ENCODE data around the gene CCDC88C. TPM values are rescaled to one million over a fixed set of nuclear protein-coding genes. Genes with fewer than 3 reads are reported as not detected.

The CCDC88C gene
- total and polyA plus RNA-seq, 3 donors from 2014 or later = 36.5 to 51.3 (median 47.4) TPM

DNA sequence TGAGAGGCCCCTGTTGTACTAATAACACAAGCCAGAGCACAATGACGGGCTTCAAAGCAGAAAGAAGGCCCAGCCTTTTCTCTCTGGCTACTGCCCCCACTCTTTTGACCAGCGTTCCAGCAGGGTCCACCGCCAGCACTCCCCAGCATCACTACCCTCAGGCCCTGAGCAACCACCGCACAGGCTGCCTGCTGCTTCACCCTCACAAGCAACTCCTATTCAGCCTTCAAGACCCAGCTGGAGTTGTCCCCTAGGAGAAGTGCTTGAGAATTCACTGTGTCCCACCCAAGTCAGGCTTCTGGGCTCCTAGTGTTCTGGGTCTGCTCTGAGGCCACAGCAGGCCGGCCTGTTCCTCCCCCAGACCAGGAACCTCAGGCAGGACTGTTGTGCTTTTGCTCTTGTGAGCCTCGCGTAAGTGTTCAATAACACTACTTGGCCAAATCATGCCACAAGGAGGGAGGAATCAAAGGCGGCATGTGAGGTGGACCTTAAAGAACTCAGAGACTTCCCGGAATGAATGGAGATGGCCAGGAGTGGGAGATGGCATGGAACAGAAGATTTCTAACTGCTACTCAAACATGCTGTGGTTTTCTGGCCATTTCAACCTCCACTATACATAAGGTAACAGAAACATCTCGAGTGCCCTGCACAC is 89.8 kb downstream of the CCDC88C start:
- Histone ChIP-seq H3K4me3 (no peak overlapping the region), H3K27me3 (no peaks in the 10 kb centered on the region), H3K27ac (no peak overlapping the region), H3K9me3 (no peaks in the 10 kb centered on the region), H3K36me3 (ENCODE audit: low read depth, missing control alignments) (no peaks in the 10 kb centered on the region), H3K4me1 (peaks cover 26% of the 10 kb centered on the region)
- intact Hi-C loops (cut with DNase I; ENCODE audit: low total_unique reads) = no loop called here
- no peak for DNase-seq
- no peak for TF ChIP-seq POLR2A (IDR thresholded peaks at IDR 0.05)
- TF ChIP-seq, protein P1, sequence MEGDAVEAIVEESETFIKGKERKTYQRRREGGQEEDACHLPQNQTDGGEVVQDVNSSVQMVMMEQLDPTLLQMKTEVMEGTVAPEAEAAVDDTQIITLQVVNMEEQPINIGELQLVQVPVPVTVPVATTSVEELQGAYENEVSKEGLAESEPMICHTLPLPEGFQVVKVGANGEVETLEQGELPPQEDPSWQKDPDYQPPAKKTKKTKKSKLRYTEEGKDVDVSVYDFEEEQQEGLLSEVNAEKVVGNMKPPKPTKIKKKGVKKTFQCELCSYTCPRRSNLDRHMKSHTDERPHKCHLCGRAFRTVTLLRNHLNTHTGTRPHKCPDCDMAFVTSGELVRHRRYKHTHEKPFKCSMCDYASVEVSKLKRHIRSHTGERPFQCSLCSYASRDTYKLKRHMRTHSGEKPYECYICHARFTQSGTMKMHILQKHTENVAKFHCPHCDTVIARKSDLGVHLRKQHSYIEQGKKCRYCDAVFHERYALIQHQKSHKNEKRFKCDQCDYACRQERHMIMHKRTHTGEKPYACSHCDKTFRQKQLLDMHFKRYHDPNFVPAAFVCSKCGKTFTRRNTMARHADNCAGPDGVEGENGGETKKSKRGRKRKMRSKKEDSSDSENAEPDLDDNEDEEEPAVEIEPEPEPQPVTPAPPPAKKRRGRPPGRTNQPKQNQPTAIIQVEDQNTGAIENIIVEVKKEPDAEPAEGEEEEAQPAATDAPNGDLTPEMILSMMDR (IDR thresholded peaks at IDR 0.05) = no peak
- 91% methylated on average over 8 to 10 of the region's 10 CpGs for WGBS, 2 donors

DNA sequence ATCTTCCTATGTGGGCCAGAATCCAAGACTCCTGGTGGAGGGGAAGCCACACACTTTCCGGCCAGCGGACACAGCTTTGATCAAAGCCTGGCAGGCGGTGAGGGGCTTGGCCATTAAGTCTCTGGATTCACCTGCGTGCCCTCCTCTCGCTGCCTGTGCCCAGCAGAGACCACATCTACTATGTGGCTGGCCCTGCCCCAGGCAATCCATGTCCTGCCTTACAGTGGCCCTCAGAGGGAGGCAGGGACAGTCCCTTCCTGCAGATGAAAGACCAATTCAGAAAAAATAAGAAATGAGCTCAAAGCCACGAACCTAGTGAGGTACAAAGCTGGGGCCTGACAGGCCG is 90.4 kb downstream of the CCDC88C start:
- WGBS, 2 donors = 75 to 95% methylated on average over 5 to 7 of the region's 7 CpGs
- no peak for DNase-seq
- Histone ChIP-seq H3K27me3 (no peaks in the 10 kb centered on the region), H3K9me3 (no peaks in the 10 kb centered on the region), H3K36me3 (ENCODE audit: low read depth, missing control alignments) (no peaks in the 10 kb centered on the region), H3K4me1 (peaks cover 22% of the 10 kb centered on the region), H3K27ac (no peak overlapping the region), H3K4me3 (no peak overlapping the region)
- intact Hi-C loops (cut with DNase I; ENCODE audit: low total_unique reads) = no loop called here
- TF ChIP-seq, protein P1 (IDR thresholded peaks at IDR 0.05) = no peak
- TF ChIP-seq POLR2A (IDR thresholded peaks at IDR 0.05) = no peak

DNA sequence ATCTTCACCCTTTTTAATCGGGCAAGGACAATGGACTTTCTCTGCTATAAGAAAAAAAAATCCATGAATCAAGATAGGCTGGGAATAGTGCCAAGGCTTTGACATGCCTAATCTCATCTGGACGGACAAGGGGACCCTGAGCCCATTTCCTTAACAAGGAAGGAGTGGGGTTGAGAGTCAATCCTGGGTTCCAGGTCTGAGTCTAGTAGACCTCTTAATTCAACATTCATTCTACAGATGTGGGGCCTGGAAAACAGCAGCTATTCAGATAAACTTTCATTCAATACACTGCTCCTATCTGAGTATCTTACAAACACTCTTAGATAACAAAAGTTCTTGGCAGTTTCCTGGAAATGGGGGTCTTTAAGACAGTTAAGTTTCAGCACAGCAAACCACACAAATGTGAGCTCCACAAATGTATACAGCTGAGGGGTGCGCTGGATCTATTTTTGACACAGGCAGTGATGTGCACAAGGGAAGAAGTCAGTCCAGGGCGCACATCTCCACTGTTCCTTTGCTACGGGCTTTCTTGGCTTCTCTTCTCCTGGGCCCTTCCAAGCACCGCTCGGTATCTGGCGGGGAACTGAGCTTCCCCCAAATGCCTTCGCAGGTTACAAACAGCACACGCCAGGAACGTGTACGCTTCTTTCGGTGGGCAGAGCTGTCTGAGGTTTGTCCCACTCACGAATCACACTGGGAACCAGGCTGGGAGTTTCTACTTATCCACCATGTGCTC is 90.9 kb downstream of the CCDC88C start:
- peaks cover 16% of the 10 kb centered on the region for H3K4me1 ChIP-seq
- no peaks in the 10 kb centered on the region for H3K36me3 ChIP-seq (ENCODE audit: low read depth, missing control alignments)
- TF ChIP-seq, protein P1 (IDR thresholded peaks at IDR 0.05) = no peak
- no peak for TF ChIP-seq POLR2A (IDR thresholded peaks at IDR 0.05)
- 72 to 76% methylated on average over 14 of the region's 14 CpGs for WGBS, 2 donors
- H3K27me3 ChIP-seq = no peaks in the 10 kb centered on the region
- no peaks in the 10 kb centered on the region for H3K9me3 ChIP-seq
- H3K27ac ChIP-seq = no peak overlapping the region
- DNase-seq = no peak
- H3K4me3 ChIP-seq = no peak overlapping the region
- intact Hi-C loops (cut with DNase I; ENCODE audit: low total_unique reads) = no loop called here

DNA sequence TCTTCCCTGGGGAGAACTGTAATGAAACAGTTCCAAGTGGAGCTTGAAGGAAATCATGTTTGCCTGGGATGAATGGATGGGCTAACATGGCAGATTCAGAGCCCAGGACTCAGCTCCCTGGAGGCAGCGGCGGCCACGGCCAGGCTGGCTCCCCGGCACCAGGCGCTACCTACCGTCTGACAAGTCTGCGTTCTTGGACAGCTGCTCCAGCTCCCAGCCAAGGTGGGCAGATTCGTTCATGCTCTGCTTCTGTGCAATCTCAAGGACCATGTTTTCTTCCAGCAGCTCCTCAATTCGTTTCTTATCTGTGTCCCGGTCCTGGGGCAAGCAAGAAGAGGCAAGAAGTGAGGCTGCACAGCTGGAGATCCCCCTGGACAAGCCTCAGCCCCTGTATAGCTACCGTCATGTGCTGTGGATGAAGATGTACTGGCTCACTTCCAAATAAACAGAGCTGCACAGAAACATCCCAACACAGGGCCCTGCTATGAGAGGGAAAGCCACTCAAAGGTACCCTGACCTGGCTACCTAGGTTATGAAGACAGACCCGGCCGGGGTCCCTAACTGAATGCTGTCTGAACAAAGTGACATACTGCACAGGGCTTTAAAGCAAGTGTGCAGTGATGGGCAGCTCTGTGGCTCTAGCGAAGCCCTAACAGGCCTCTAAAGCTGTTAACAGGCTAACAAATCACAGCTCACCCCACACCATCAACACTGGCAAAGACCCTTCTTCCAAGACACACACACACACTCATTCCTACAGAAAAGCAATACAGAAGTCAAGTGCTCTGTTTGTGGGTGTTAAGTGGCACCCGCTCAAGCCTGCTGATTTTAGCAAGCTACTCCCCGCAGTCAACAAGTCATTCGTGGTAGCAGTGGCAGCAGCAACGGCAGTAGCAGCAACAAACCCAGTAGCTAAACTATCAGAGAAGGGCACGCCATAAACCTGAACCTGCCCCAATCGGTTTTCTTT is 92.7 kb downstream of the CCDC88C start:
- Histone ChIP-seq H3K9me3 (no peaks in the 10 kb centered on the region), H3K4me1 (peaks cover 10% of the 10 kb centered on the region), H3K36me3 (ENCODE audit: low read depth, missing control alignments) (no peaks in the 10 kb centered on the region), H3K27ac (peak overlapping the region; percentile 23 to 41), H3K27me3 (no peaks in the 10 kb centered on the region), H3K4me3 (no peak overlapping the region)
- TF ChIP-seq POLR2A (IDR thresholded peaks at IDR 0.05) = no peak
- TF ChIP-seq, protein P1 (IDR thresholded peaks at IDR 0.05) = no peak
- no peak for DNase-seq
- intact Hi-C loops (cut with DNase I; ENCODE audit: low total_unique reads) = loop anchor here (5.0 kb wide), 1 partner anchor 92 kb away; the partner anchor contains the start of gene CCDC88C
- WGBS, 2 donors = 63 to 69% methylated on average over 20 of the region's 20 CpGs
